ENCODE data around the gene ZNF536. TPM values are rescaled to one million over a fixed set of nuclear protein-coding genes. Genes with fewer than 3 reads are reported as not detected.

The ZNF536 gene
- total and polyA plus RNA-seq, 2 donors (not counting 3 experiments of a cell fraction or from before 2014, with no cell fraction given) = not detected

GRCh38 chr19:30430206-30430734 lies 58.1 kb downstream of the ZNF536 start:
- Histone ChIP-seq H3K4me1 (ENCODE audit: control insufficient read depth, extremely low read depth, insufficient read depth, low read length) (no peaks in the 10 kb centered on the region), H3K36me3 (ENCODE audit: control insufficient read depth in 2 of 2, extremely low read depth in 1 of 2, insufficient read depth in 2 of 2, low read length in 2 of 2) (no peaks in the 10 kb centered on the region), H3K27me3 (ENCODE audit: control insufficient read depth in 2 of 2, insufficient read depth in 2 of 2, low read length in 2 of 2) (no peaks in the 10 kb centered on the region), H2AFZ (ENCODE audit: low read depth, low read length) (no peak overlapping the region), H3K4me3 (replicated peaks in 1 of 3; ENCODE audit: insufficient read depth in 1 of 3, low read depth in 1 of 3, low read length in 3 of 3) (no peak overlapping the region), H3K4me2 (ENCODE audit: insufficient read depth, low read length) (no peak overlapping the region), H3K9me1 (replicated peaks; ENCODE audit: control insufficient read depth, extremely low read depth, insufficient read depth, low read length) (no peaks in the 10 kb centered on the region), H3K9me3 (replicated peaks; ENCODE audit: control insufficient read depth, insufficient read depth, low read length) (peaks cover 13% of the 10 kb centered on the region), H3K9ac (replicated peaks; ENCODE audit: extremely low read depth, insufficient read depth, low read length) (no peak overlapping the region), H4K20me1 (replicated peaks; ENCODE audit: control insufficient read depth, extremely low read depth, insufficient read depth, low read length) (no peaks in the 10 kb centered on the region), H3K27ac (ENCODE audit: insufficient read depth, low read depth, low read length) (no peak overlapping the region), H3K79me2 (ENCODE audit: control insufficient read depth, insufficient read depth, low read length) (no peaks in the 10 kb centered on the region)
- no TSS peak for BruUV-seq (replicated peaks)
- dilution Hi-C loops (cut with MboI; ENCODE audit: extremely low pct_ligation_motif_present, low sequenced_read_pairs) (no loop called here), intact Hi-C loops (cut with micrococcal nuclease) (no loop called here)
- DNase-seq (ENCODE audit: low read depth, low spot score) (no peak), FAIRE-seq (no peak)
- POLR2A ChIA-PET = no interaction called here
- TF ChIP-seq EZH2 (IDR thresholded peaks at IDR 0.05; ENCODE audit: borderline replicate concordance, low read depth, low read length, severe bottlenecking) (no peak), CTCF (IDR thresholded peaks at IDR 0.05; ENCODE audit: extremely low read depth in 1 of 2, insufficient read depth in 1 of 2, low read depth in 1 of 2, low read length in 2 of 2) (no peak), POLR2A (IDR thresholded peaks at IDR 0.05; ENCODE audit: low read depth, low read length) (no peak), MYC (IDR thresholded peaks at IDR 0.05; ENCODE audit: low read depth, low read length) (no peak), POLR2AphosphoS5 (IDR thresholded peaks at IDR 0.05; ENCODE audit: insufficient read depth, low read depth, low read length) (no peak), JUN (IDR thresholded peaks at IDR 0.05; ENCODE audit: borderline replicate concordance, insufficient read depth, insufficient read length, low read depth) (no peak), MAX (IDR thresholded peaks at IDR 0.05; ENCODE audit: insufficient read depth, insufficient read length) (no peak), FOS (IDR thresholded peaks at IDR 0.05; ENCODE audit: borderline replicate concordance, insufficient read depth, low read length) (no peak), GATA2 (IDR thresholded peaks at IDR 0.05; ENCODE audit: insufficient read depth, insufficient read length, low read depth, low read length) (no peak)
- CTCF ChIA-PET = no interaction called here
